ENCODE measurements around the gene E2F4. TPM values are rescaled to one million over a fixed set of nuclear protein-coding genes. Genes with fewer than 3 reads are reported as not detected.

Gene E2F4
- total and polyA plus RNA-seq, 2 donors (not counting 1 experiment from before 2014, with no cell fraction given), result 106 to 188 TPM

GRCh38 chr16:67162506-67163163 lies 29.3 kb upstream of the E2F4 start:
- no peak overlapping the region for H3K27ac ChIP-seq (ENCODE audit: low read length in 2 of 2)
- H3K9ac ChIP-seq (ENCODE audit: low read length), result peak overlapping the region; percentile 42
- ATAC-seq (ENCODE audit: low read depth) (no peak), DNase-seq (peak; percentile 54)
- H3K4me1 ChIP-seq (ENCODE audit: control insufficient read depth in 2 of 2, insufficient read depth in 2 of 2, low read length in 2 of 2), result peaks cover 64 to 70% of the 10 kb centered on the region in 2 donors
- H3K4me3 ChIP-seq (ENCODE audit: control extremely low read depth in 1 of 5, extremely low read depth in 1 of 5, insufficient read depth in 1 of 5, low read depth in 2 of 5, low read length in 4 of 5), result peak overlapping the region in 3 of 5 experiments; percentile 21 to 44 (median 38)
- H3K27ac Mint-ChIP-seq, result no peak overlapping the region
- POLR2A ChIA-PET, result interaction anchor here (0.5 to 0.6 kb wide), 4 partner anchors 14 to 523 kb away, joined by 3 to 9 read pairs (median 4); no protein-coding TSS in a partner anchor
- H3K4me3 Mint-ChIP-seq, result peak overlapping the region; percentile 76
- peaks cover 56% of the 10 kb centered on the region for H3K4me1 Mint-ChIP-seq
- H3K36me3 ChIP-seq (replicated peaks in 1 of 2; ENCODE audit: control extremely low read depth in 1 of 2, control insufficient read depth in 1 of 2, extremely low read depth in 1 of 2, insufficient read depth in 2 of 2, low read length in 1 of 2), result no peaks in the 10 kb centered on the region
- no peak overlapping the region for H2AFZ ChIP-seq (ENCODE audit: insufficient read depth, low read depth, low read length, poor library complexity, severe bottlenecking)
- H3K9me3 ChIP-seq (ENCODE audit: control extremely low read depth in 1 of 3, control insufficient read depth in 2 of 3, insufficient read depth in 1 of 3, low read length in 2 of 3), result peaks cover 0 to 41% (median 0%) of the 10 kb centered on the region in 3 donors
- peak overlapping the region; percentile 78 for H3K4me2 ChIP-seq (replicated peaks; ENCODE audit: low read depth, low read length, poor library complexity, severe bottlenecking)
- TF ChIP-seq EZH2 (IDR thresholded peaks at IDR 0.05; ENCODE audit: borderline replicate concordance, insufficient read depth, low read depth, low read length, poor library complexity, severe bottlenecking), result no peak
- no peak for TF ChIP-seq CTCF (IDR thresholded peaks at IDR 0.05)
- 10% methylated on average over 43 of the region's 44 CpGs for WGBS (ENCODE audit: insufficient coverage)
- no peaks in the 10 kb centered on the region for H3K79me2 ChIP-seq (ENCODE audit: control insufficient read depth, insufficient read depth, low read length)
- no peaks in the 10 kb centered on the region for H3K9me3 Mint-ChIP-seq (ENCODE audit: insufficient read depth)
- peaks cover 33% of the 10 kb centered on the region for H3K27me3 Mint-ChIP-seq
- intact Hi-C loops (cut with micrococcal nuclease), result no loop called here
- CTCF ChIA-PET, result interaction anchor here (1.0 to 2.5 kb wide), 11 partner anchors 7 to 269 kb away, joined by 3 to 11 read pairs (median 4); partner anchors contain the start of gene MATCAP1
- H4K20me1 ChIP-seq (ENCODE audit: control insufficient read depth, insufficient read depth, low read length, poor library complexity, severe bottlenecking), result peaks cover 32% of the 10 kb centered on the region
- peaks cover 0 to 68% (median 39%) of the 10 kb centered on the region in 4 experiments for H3K27me3 ChIP-seq (replicated peaks in 1 of 4; ENCODE audit: control extremely low read depth in 1 of 4, control insufficient read depth in 3 of 4, insufficient read depth in 4 of 4, low read length in 3 of 4)
